HepG2 (cell line): Measurements from ENCODE around the gene R3HDM4. TPM values are rescaled to one million over a fixed set of nuclear protein-coding genes. Genes with fewer than 3 reads are reported as not detected.

Experiments used
- FOXP1 ChIP-seq, 2 experiments: fragments of 450-650 bp in 1 of 2; IDR thresholded peaks; 2 replicates each; pipeline ENCODE4 v1.6.1; 2017 to 2018; ENCODE audit warnings: antibody characterized with exemption in 1 of 2
- HOXA5 ChIP-seq: sonication (generic); formaldehyde crosslinking; IDR thresholded peaks from 2 replicates; pipeline ENCODE4 v1.4.0; 2020; ENCODE audit warnings: missing genetic modification reagents
- MAF1 ChIP-seq: sonication (generic); formaldehyde crosslinking; IDR thresholded peaks from 2 replicates; pipeline ENCODE4 v1.5.0; 2020; ENCODE audit warnings: missing genetic modification reagents, borderline replicate concordance
- MAX ChIP-seq: IDR thresholded peaks from 2 replicates; pipeline ENCODE4 v1.6.1; 2012; ENCODE audit warnings: inconsistent platforms
- NFE2 ChIP-seq: sonication (generic); formaldehyde crosslinking; IDR thresholded peaks from 2 replicates; pipeline ENCODE4 v1.4.0; 2020; ENCODE audit warnings: missing genetic modification reagents
- POLR2A ChIP-seq, 2 experiments: IDR thresholded peaks; 2 replicates each; pipeline ENCODE4 v1.6.1; 2011; ENCODE audit warnings: low read depth in 2 of 2, low read length in 2 of 2, mild to moderate bottlenecking in 1 of 2, moderate library complexity in 1 of 2; ENCODE audit not compliant: insufficient read depth in 1 of 2
- POLR2G ChIP-seq: fragments of 200-400 bp; formaldehyde crosslinking; IDR thresholded peaks from 2 replicates; pipeline ENCODE4 v1.6.1; 2018; ENCODE audit warnings: mild to moderate bottlenecking, low read depth, low read length, moderate library complexity
- RAD21 ChIP-seq: fragments of 450-650 bp; formaldehyde crosslinking; IDR thresholded peaks from 2 replicates; pipeline ENCODE4 v1.5.0; 2020; ENCODE audit warnings: mild to moderate bottlenecking
- RFX1 ChIP-seq: fragments of 450-650 bp; IDR thresholded peaks from 2 replicates; pipeline ENCODE4 v1.6.1; 2017
- THAP9 ChIP-seq: sonication (generic); formaldehyde crosslinking; IDR thresholded peaks from 2 replicates; pipeline ENCODE4; 2020; ENCODE audit warnings: missing genetic modification reagents, mild to moderate bottlenecking, borderline replicate concordance
- THYN1 ChIP-seq: sonication (generic); formaldehyde crosslinking; IDR thresholded peaks from 2 replicates; pipeline ENCODE4 v1.8.1; 2023; ENCODE audit warnings: low read depth, mild to moderate bottlenecking, moderate library complexity, missing genetic modification reagents, borderline replicate concordance
- ZMAT5 ChIP-seq: sonication (generic); formaldehyde crosslinking; IDR thresholded peaks from 2 replicates; pipeline ENCODE4 v1.5.0; 2020; ENCODE audit warnings: mild to moderate bottlenecking, low read depth, missing genetic modification reagents, borderline replicate concordance
- ZNF121 ChIP-seq: sonication (generic); formaldehyde crosslinking; IDR thresholded peaks from 2 replicates; pipeline ENCODE4 v1.5.0; 2020; ENCODE audit warnings: mild to moderate bottlenecking, missing genetic modification reagents
- ZNF546 ChIP-seq: sonication (generic); formaldehyde crosslinking; conservative IDR thresholded peaks from 2 replicates; pipeline ENCODE4 v1.8.1; 2023; ENCODE audit warnings: mild to moderate bottlenecking, missing genetic modification reagents
- ZNF574 ChIP-seq: sonication (generic); formaldehyde crosslinking; IDR thresholded peaks from 2 replicates; pipeline ENCODE4 v1.4.0; 2020; ENCODE audit warnings: missing genetic modification reagents
- ZNF850 ChIP-seq: sonication (generic); formaldehyde crosslinking; conservative IDR thresholded peaks from 2 replicates; pipeline ENCODE4 v1.9.0; 2021; ENCODE audit warnings: mild to moderate bottlenecking, missing genetic modification reagents
- ZNF879 ChIP-seq: sonication (generic); formaldehyde crosslinking; IDR thresholded peaks from 2 replicates; pipeline ENCODE4 v1.8.1; 2023; ENCODE audit warnings: missing genetic modification reagents
- ZSCAN30 ChIP-seq: sonication (generic); formaldehyde crosslinking; IDR thresholded peaks from 2 replicates; pipeline ENCODE4 v1.5.0; 2020; ENCODE audit warnings: mild to moderate bottlenecking, missing genetic modification reagents
- polyA plus RNA-seq, 8 experiments: library from polyadenylated mRNA; depleted of rRNA in 3 of 8; stranded (reverse) in 7 of 8; unstranded in 1 of 8; fragments of >200 nt; fragmentation: Illumina TruSeq in 4 of 8; extraction: Trizol in 4 of 8; gene quantifications; 2 replicates each; pipeline versions ENCODE4 v1.2.1 to v1.2.3, GENCODE V29; 2011 to 2016; ENCODE audit warnings: low read depth in 4 of 8, missing spikeins in 1 of 8, mixed read lengths in 1 of 8; ENCODE audit not compliant: insufficient read depth in 1 of 8
- total RNA-seq, 5 experiments: library from RNA; depleted of rRNA; stranded (reverse); fragments of >200 nt; fragmentation: Illumina TruSeq; extraction: Trizol; gene quantifications; 2 replicates each; pipeline ENCODE4 v1.2.3, GENCODE V29; 2016; ENCODE audit warnings: low read depth in 1 of 5
- TF ChIP-seq, protein P1 (sequence below): IDR thresholded peaks from 2 replicates; pipeline ENCODE4 v1.6.1; 2016; ENCODE audit warnings: mild to moderate bottlenecking
- TF ChIP-seq, protein P2 (sequence below): sonication (generic); formaldehyde crosslinking; IDR thresholded peaks from 2 replicates; pipeline ENCODE4 v1.9.0; 2021; ENCODE audit warnings: missing genetic modification reagents, borderline replicate concordance

R3HDM4 gene
- total and polyA plus RNA-seq, 2 of the 13 experiments (the other 11 are each of a cell fraction or from before 2014, with no cell fraction given), result 26.2 to 26.9 TPM

GRCh38 chr19:925526-926322, 12.7 kb upstream of the R3HDM4 start, which contains the start of gene ARID3A (continued):
- TF ChIP-seq MAX, result peak; percentile 37
- peak in 1 of 2 experiments; percentile 52; a peak in 3 of 4 replicates for TF ChIP-seq POLR2A (IDR thresholded peaks at IDR 0.05; ENCODE audit: insufficient read depth in 1 of 2, low read depth in 2 of 2, low read length in 2 of 2)
- TF ChIP-seq RAD21, result no peak; the same call in 1 of the 2 replicates
- TF ChIP-seq ZMAT5, result no peak
- TF ChIP-seq, protein P1, sequence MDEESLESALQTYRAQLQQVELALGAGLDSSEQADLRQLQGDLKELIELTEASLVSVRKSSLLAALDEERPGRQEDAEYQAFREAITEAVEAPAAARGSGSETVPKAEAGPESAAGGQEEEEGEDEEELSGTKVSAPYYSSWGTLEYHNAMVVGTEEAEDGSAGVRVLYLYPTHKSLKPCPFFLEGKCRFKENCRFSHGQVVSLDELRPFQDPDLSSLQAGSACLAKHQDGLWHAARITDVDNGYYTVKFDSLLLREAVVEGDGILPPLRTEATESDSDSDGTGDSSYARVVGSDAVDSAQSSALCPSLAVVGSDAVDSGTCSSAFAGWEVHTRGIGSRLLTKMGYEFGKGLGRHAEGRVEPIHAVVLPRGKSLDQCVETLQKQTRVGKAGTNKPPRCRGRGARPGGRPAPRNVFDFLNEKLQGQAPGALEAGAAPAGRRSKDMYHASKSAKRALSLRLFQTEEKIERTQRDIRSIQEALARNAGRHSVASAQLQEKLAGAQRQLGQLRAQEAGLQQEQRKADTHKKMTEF (CRISPR knock-in tag), result peak; percentile 65; the same call in 1 of the 2 replicates
- no peak for TF ChIP-seq FOXP1 (IDR thresholded peaks at IDR 0.05)
- peak; percentile 18; the same call in 1 of the 2 replicates for TF ChIP-seq FOXP1 (CRISPR knock-in tag; IDR thresholded peaks at IDR 0.05)
- TF ChIP-seq ZNF574 (CRISPR knock-in tag), result no peak
- TF ChIP-seq ZNF546 (CRISPR knock-in tag), result no peak
- no peak for TF ChIP-seq NFE2 (CRISPR knock-in tag)
- TF ChIP-seq, protein P2, sequence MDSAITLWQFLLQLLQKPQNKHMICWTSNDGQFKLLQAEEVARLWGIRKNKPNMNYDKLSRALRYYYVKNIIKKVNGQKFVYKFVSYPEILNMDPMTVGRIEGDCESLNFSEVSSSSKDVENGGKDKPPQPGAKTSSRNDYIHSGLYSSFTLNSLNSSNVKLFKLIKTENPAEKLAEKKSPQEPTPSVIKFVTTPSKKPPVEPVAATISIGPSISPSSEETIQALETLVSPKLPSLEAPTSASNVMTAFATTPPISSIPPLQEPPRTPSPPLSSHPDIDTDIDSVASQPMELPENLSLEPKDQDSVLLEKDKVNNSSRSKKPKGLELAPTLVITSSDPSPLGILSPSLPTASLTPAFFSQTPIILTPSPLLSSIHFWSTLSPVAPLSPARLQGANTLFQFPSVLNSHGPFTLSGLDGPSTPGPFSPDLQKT (CRISPR knock-in tag), result no peak
- TF ChIP-seq THAP9 (CRISPR knock-in tag), result no peak
- peak; percentile 83; the same call in 1 of the 2 replicates for TF ChIP-seq ZNF121 (CRISPR knock-in tag)
- TF ChIP-seq ZNF850, result no peak
- TF ChIP-seq ZSCAN30 (CRISPR knock-in tag), result no peak
- no peak for TF ChIP-seq HOXA5
- TF ChIP-seq RFX1, result no peak
- peak; percentile 38; the same call in 1 of the 2 replicates for TF ChIP-seq POLR2G
- no peak for TF ChIP-seq ZNF879 (CRISPR knock-in tag)
- no peak for TF ChIP-seq MAF1 (CRISPR knock-in tag)
- no peak for TF ChIP-seq THYN1 (CRISPR knock-in tag)
